ENCODE results near the gene UBE2E2.

Gene UBE2E2

GRCh38 chr3:23292432-23292831 is 89.3 kb downstream of the UBE2E2 start:
- H3K36me3 ChIP-seq (ENCODE audit: control insufficient read depth, low read length), result no peaks in the 10 kb centered on the region; the same call in 1 of the 2 replicates
- no peak overlapping the region for H3K27ac ChIP-seq (ENCODE audit: low read depth, low read length)
- H3K9me2 ChIP-seq (replicated peaks; ENCODE audit: control insufficient read depth, low read length), result no peaks in the 10 kb centered on the region
- H3K9me3 ChIP-seq (ENCODE audit: control insufficient read depth, insufficient read depth, low read length), result no peaks in the 10 kb centered on the region
- peaks cover 45% of the 10 kb centered on the region for H3K4me1 ChIP-seq (ENCODE audit: control insufficient read depth, low read length)
- no peak overlapping the region for H3K4me2 ChIP-seq (ENCODE audit: low read length)
- TF ChIP-seq CTCF (IDR thresholded peaks at IDR 0.05; ENCODE audit: low read depth, low read length, poor library complexity, severe bottlenecking), result no peak
- no peak for TF ChIP-seq EZH2phosphoT487 (IDR thresholded peaks at IDR 0.05; ENCODE audit: borderline replicate concordance, low read length)
- no peak overlapping the region for H3K4me3 ChIP-seq (ENCODE audit: low read length)
- peaks cover 3% of the 10 kb centered on the region for H3F3A ChIP-seq (ENCODE audit: control insufficient read depth, insufficient read depth)
- H4K20me1 ChIP-seq (ENCODE audit: control insufficient read depth, insufficient read depth, low read depth, low read length), result no peaks in the 10 kb centered on the region
- H3K27me3 ChIP-seq (ENCODE audit: control insufficient read depth, low read length), result no peaks in the 10 kb centered on the region
- peaks cover 45% of the 10 kb centered on the region for H3K79me2 ChIP-seq (ENCODE audit: control insufficient read depth, low read length)

- Histone ChIP-seq H3K79me2 (ENCODE audit: control insufficient read depth, low read length) (peaks cover 29% of the 10 kb centered on the region), H3F3A (ENCODE audit: control insufficient read depth, insufficient read depth) (no peaks in the 10 kb centered on the region; the same call in 1 of the 2 replicates), H3K27ac (ENCODE audit: low read depth, low read length) (peak overlapping the region; percentile 53), H3K4me2 (ENCODE audit: low read length) (peak overlapping the region; percentile 87), H4K20me1 (ENCODE audit: control insufficient read depth, insufficient read depth, low read depth, low read length) (no peaks in the 10 kb centered on the region), H3K36me3 (ENCODE audit: control insufficient read depth, low read length) (no peaks in the 10 kb centered on the region; the same call in 1 of the 2 replicates), H3K4me3 (ENCODE audit: low read length) (peak overlapping the region; percentile 61), H3K9me2 (replicated peaks; ENCODE audit: control insufficient read depth, low read length) (no peaks in the 10 kb centered on the region), H3K27me3 (ENCODE audit: control insufficient read depth, low read length) (no peaks in the 10 kb centered on the region), H3K4me1 (ENCODE audit: control insufficient read depth, low read length) (peaks cover 27% of the 10 kb centered on the region), H3K9me3 (ENCODE audit: control insufficient read depth, insufficient read depth, low read length) (no peaks in the 10 kb centered on the region)
- no peak for TF ChIP-seq EZH2phosphoT487 (IDR thresholded peaks at IDR 0.05; ENCODE audit: borderline replicate concordance, low read length)
- TF ChIP-seq CTCF (IDR thresholded peaks at IDR 0.05; ENCODE audit: low read depth, low read length, poor library complexity, severe bottlenecking), result no peak
These were observed 91.8 kb downstream of the UBE2E2 start for GRCh38 chr3:23294770-23295387.

- Histone ChIP-seq H3F3A (ENCODE audit: control insufficient read depth, insufficient read depth) (no peaks in the 10 kb centered on the region), H3K27me3 (ENCODE audit: control insufficient read depth, low read length) (no peaks in the 10 kb centered on the region)
These were observed 98.7 kb downstream of the UBE2E2 start for GRCh38 chr3:23301819-23302218.

More at GRCh38 chr3:23301819-23302218, 98.7 kb downstream of the UBE2E2 start:
- Histone ChIP-seq H4K20me1 (ENCODE audit: control insufficient read depth, insufficient read depth, low read depth, low read length) (no peaks in the 10 kb centered on the region), H3K4me3 (ENCODE audit: low read length) (no peak overlapping the region), H3K9me3 (ENCODE audit: control insufficient read depth, insufficient read depth, low read length) (no peaks in the 10 kb centered on the region), H3K4me2 (ENCODE audit: low read length) (no peak overlapping the region), H3K4me1 (ENCODE audit: control insufficient read depth, low read length) (peaks cover 5% of the 10 kb centered on the region), H3K79me2 (ENCODE audit: control insufficient read depth, low read length) (peaks cover 14% of the 10 kb centered on the region; the same call in 1 of the 2 replicates), H3K9me2 (replicated peaks; ENCODE audit: control insufficient read depth, low read length) (no peaks in the 10 kb centered on the region), H3K27ac (ENCODE audit: low read depth, low read length) (no peak overlapping the region), H3K36me3 (ENCODE audit: control insufficient read depth, low read length) (no peaks in the 10 kb centered on the region)
- TF ChIP-seq CTCF (IDR thresholded peaks at IDR 0.05; ENCODE audit: low read depth, low read length, poor library complexity, severe bottlenecking), result no peak
- TF ChIP-seq EZH2phosphoT487 (IDR thresholded peaks at IDR 0.05; ENCODE audit: borderline replicate concordance, low read length), result no peak
